ENCODE results near the gene PSMD8.
"Not testable (repeated sequence)": the region's sequence is repeated elsewhere in the genome, so short reads cannot be mapped to it uniquely, and the experiment has no call there.

PSMD8 gene

GRCh38 chr19:38412961-38413360 lies 38.6 kb downstream of the PSMD8 start:
- DNase-seq = no peak

- DNase-seq = no peak
These were observed 39.0 kb downstream of the PSMD8 start for GRCh38 chr19:38413416-38413815.

- DNase-seq = no peak
These were observed 42.8 kb downstream of the PSMD8 start for GRCh38 chr19:38417146-38417543.

GRCh38 chr19:38417544-38418506 lies 43.5 kb downstream of the PSMD8 start:
- no peak for DNase-seq

- no peak for DNase-seq
These were observed 46.6 kb downstream of the PSMD8 start for GRCh38 chr19:38420935-38421334.

- DNase-seq = no peak
These were observed 47.5 kb downstream of the PSMD8 start for GRCh38 chr19:38421856-38422255.

GRCh38 chr19:38422438-38422837 lies 48.1 kb downstream of the PSMD8 start:
- DNase-seq = no peak

GRCh38 chr19:38424272-38424671 lies 49.9 kb downstream of the PSMD8 start:
- no peak for DNase-seq

- DNase-seq = no peak
These were observed 50.9 kb downstream of the PSMD8 start for GRCh38 chr19:38425222-38425809.

GRCh38 chr19:38425810-38426466 lies 51.6 kb downstream of the PSMD8 start, which contains the start of gene RASGRP4:
Gene RASGRP4 (minus strand): TSS chr19:38426219. CDS start chr19:38426091, 128 bp downstream.
- no peak for DNase-seq

- DNase-seq = not testable (repeated sequence)
These were observed 52.8 kb downstream of the PSMD8 start for GRCh38 chr19:38427035-38427677.

GRCh38 chr19:38429055-38429810 lies 54.9 kb downstream of the PSMD8 start:
- no peak for DNase-seq

GRCh38 chr19:38429811-38430156 lies 55.4 kb downstream of the PSMD8 start:
- no peak for DNase-seq

GRCh38 chr19:38430931-38431330 lies 56.6 kb downstream of the PSMD8 start:
- no peak for DNase-seq

- no peak for DNase-seq
These were observed 58.9 kb downstream of the PSMD8 start, which contains the start of gene RYR1 for GRCh38 chr19:38433268-38433733. Gene RYR1 (plus strand): TSS chr19:38433691. CDS start chr19:38433830, 139 bp downstream.
